WTC11 (cell line): ENCODE data around the gene PDZRN3. TPM values are rescaled to one million over a fixed set of nuclear protein-coding genes. Genes with fewer than 3 reads are reported as not detected.

Experiments
- ATAC-seq: fragments of 200-7000 bp; cut with Tn5 transposase; 2 replicates; pipeline ENCODE4 v1.10.0; 2021; ENCODE audit warnings: mild to moderate bottlenecking, moderate library complexity
- CTCF ChIA-PET: fragments of 300-600 bp; sonication (Branson Sonifier 250); formaldehyde crosslinking; loops from one replicate; lab custom pipeline; 2021; ENCODE audit warnings: antibody characterized with exemption; lab: Charles Lee
- POLR2A ChIA-PET: fragments of 350-600 bp; sonication (Branson Sonifier 250); formaldehyde crosslinking; loops from one replicate; lab custom pipeline; 2021; ENCODE audit warnings: antibody characterized with exemption; lab: Charles Lee
- DNase-seq: peaks from one replicate; pipeline ENCODE4 v3.0.0; 2021; ENCODE audit warnings: low spot score
- H3K27ac Mint-ChIP-seq: 2 replicates; pipeline ENCODE4 v1.8.0; 2021; ENCODE audit warnings: mixed read lengths
- H3K27me3 Mint-ChIP-seq: 2 replicates; pipeline ENCODE4 v1.8.0; 2021; ENCODE audit warnings: low read depth, mild to moderate bottlenecking, moderate library complexity, mixed read lengths
- H3K36me3 Mint-ChIP-seq: 2 replicates; pipeline ENCODE4 v1.8.0; 2021; ENCODE audit warnings: mixed read lengths
- H3K4me1 Mint-ChIP-seq: 2 replicates; pipeline ENCODE4 v1.8.0; 2022; ENCODE audit warnings: mixed read lengths
- H3K4me3 Mint-ChIP-seq: 2 replicates; pipeline ENCODE4 v1.8.0; 2021; ENCODE audit warnings: mild to moderate bottlenecking, moderate library complexity, mixed read lengths
- H3K9me3 Mint-ChIP-seq: 2 replicates; pipeline ENCODE4 v1.8.0; 2021; ENCODE audit warnings: mixed read lengths
- ATF6 ChIP-seq: sonication (generic); formaldehyde crosslinking; IDR thresholded peaks from 2 replicates; pipeline ENCODE4 v1.8.1; 2023; ENCODE audit warnings: mild to moderate bottlenecking, missing genetic modification reagents
- E2F4 ChIP-seq: sonication (generic); formaldehyde crosslinking; IDR thresholded peaks from 2 replicates; pipeline ENCODE4 v1.8.1; 2022; ENCODE audit warnings: low read depth, mild to moderate bottlenecking, moderate library complexity, missing genetic modification reagents, borderline replicate concordance
- ERG ChIP-seq: fragments of 250-450 bp; sonication (Bioruptor Pico); IDR thresholded peaks from 2 replicates; pipeline ENCODE4 v1.8.0; 2021; ENCODE audit warnings: mild to moderate bottlenecking
- ETV6 ChIP-seq: sonication (generic); formaldehyde crosslinking; IDR thresholded peaks from 2 replicates; pipeline ENCODE4 v1.8.1; 2022; ENCODE audit warnings: mild to moderate bottlenecking, missing genetic modification reagents
- FOXP1 ChIP-seq: sonication (generic); formaldehyde crosslinking; IDR thresholded peaks from 2 replicates; pipeline ENCODE4 v1.8.0; 2022; ENCODE audit warnings: missing genetic modification reagents, mild to moderate bottlenecking, moderate library complexity, borderline replicate concordance
- IRF1 ChIP-seq: sonication (generic); formaldehyde crosslinking; IDR thresholded peaks from 2 replicates; pipeline ENCODE4 v1.8.0; 2023; ENCODE audit warnings: missing genetic modification reagents
- NR2C2 ChIP-seq: sonication (generic); formaldehyde crosslinking; IDR thresholded peaks from 2 replicates; pipeline ENCODE4 v1.8.0; 2022; ENCODE audit warnings: mild to moderate bottlenecking, missing genetic modification reagents
- PRDM15 ChIP-seq: sonication (generic); formaldehyde crosslinking; IDR thresholded peaks from 2 replicates; pipeline ENCODE4 v1.8.0; 2022; ENCODE audit warnings: missing genetic modification reagents
- RELA ChIP-seq: sonication (generic); formaldehyde crosslinking; IDR thresholded peaks from 2 replicates; pipeline ENCODE4 v1.8.1; 2022; ENCODE audit warnings: missing genetic modification reagents, mild to moderate bottlenecking, borderline replicate concordance
- SOX15 ChIP-seq: fragments of 250-450 bp; sonication (Bioruptor Pico); IDR thresholded peaks from 2 replicates; pipeline ENCODE4 v1.9.0; 2021; ENCODE audit warnings: mild to moderate bottlenecking
- TP53 ChIP-seq: sonication (generic); formaldehyde crosslinking; IDR thresholded peaks from 2 replicates; pipeline ENCODE4 v1.8.1; 2023; ENCODE audit warnings: mild to moderate bottlenecking, missing genetic modification reagents
- ZNF121 ChIP-seq: sonication (generic); formaldehyde crosslinking; IDR thresholded peaks from 2 replicates; pipeline ENCODE4 v1.8.0; 2023; ENCODE audit warnings: missing genetic modification reagents
- ZNF138 ChIP-seq: sonication (generic); formaldehyde crosslinking; conservative IDR thresholded peaks from 2 replicates; pipeline ENCODE4 v1.8.1; 2022; ENCODE audit warnings: mild to moderate bottlenecking, moderate library complexity, missing genetic modification reagents
- ZNF263 ChIP-seq: sonication (generic); formaldehyde crosslinking; IDR thresholded peaks from 2 replicates; pipeline ENCODE4 v1.8.1; 2022; ENCODE audit warnings: low read depth, mild to moderate bottlenecking, moderate library complexity, missing genetic modification reagents
- ZNF671 ChIP-seq: fragments of 250-450 bp; sonication (Bioruptor Pico); IDR thresholded peaks from 2 replicates; pipeline ENCODE4 v1.8.0; 2021; ENCODE audit warnings: mild to moderate bottlenecking
- total RNA-seq: library from RNA; stranded (reverse); gene quantifications from 3 replicates; pipeline ENCODE4 v1.2.3, GENCODE V29; 2021
- TF ChIP-seq, protein P1 (sequence below): sonication (generic); formaldehyde crosslinking; IDR thresholded peaks from 2 replicates; pipeline ENCODE4 v1.8.1; 2023; ENCODE audit warnings: mild to moderate bottlenecking, missing genetic modification reagents, moderate library complexity
- TF ChIP-seq, protein P2 (sequence below): sonication (generic); formaldehyde crosslinking; IDR thresholded peaks from 2 replicates; pipeline ENCODE4 v1.8.1; 2023; ENCODE audit warnings: mild to moderate bottlenecking, missing genetic modification reagents
- TF ChIP-seq, protein P3 (sequence below): fragments of 250-450 bp; sonication (Bioruptor Pico); IDR thresholded peaks from 2 replicates; pipeline ENCODE4 v1.9.0; 2021; ENCODE audit warnings: mild to moderate bottlenecking, borderline replicate concordance

PDZRN3 gene
- total RNA-seq, 1 experiment from 2014 or later = 9.5 TPM

DNA sequence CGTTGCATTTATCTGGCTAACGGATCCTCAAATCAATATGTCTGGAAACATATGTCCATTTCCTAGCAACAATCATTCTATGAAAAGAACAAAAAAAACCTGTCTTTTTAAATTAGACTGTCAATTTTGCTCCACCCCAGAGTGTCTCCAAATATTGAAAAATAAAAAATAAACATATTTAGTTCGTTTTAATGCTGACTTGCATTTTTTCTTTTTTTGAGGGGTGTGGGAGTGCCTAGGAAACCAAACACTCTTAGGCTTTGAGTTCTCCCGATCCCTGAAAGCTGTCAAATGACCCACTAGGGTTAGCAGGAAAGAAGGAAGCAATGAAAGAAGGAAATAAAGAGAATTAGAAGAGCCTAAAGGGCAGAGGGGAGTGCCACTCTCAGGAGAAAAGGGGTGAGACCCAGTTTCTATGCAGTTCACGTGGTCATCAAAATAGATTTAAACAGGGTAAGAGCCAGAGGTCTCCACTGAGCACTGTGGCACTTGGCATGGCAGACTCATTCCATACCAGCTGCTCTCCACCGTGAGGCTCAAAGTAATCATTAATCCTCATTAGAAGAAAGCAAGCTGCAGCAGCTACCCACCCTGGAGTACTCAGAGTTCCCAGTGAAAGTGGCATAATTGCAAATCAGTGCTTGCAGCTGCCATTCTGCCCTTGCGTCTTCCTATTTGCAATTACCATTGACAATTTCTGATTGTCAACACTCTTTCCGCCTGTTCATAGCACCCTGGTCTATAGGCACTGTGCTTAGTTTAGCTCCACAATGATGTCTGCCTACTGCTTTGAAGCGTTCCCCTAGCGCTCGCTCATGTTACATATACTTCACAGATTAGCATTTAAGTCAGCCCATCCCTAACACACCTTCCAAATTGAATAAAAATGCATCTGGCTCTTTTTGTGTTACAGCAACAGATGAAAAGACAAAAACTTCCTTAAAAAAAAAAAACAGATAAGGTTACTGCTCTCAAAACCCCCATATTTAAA lies 32.3 kb downstream of the PDZRN3 start (continued):
- TF ChIP-seq, protein P1, sequence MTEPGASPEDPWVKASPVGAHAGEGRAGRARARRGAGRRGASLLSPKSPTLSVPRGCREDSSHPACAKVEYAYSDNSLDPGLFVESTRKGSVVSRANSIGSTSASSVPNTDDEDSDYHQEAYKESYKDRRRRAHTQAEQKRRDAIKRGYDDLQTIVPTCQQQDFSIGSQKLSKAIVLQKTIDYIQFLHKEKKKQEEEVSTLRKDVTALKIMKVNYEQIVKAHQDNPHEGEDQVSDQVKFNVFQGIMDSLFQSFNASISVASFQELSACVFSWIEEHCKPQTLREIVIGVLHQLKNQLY = no peak
- TF ChIP-seq ZNF671 (no peak), SOX15 (CRISPR knock-in tag) (no peak), ZNF121 (no peak)

DNA sequence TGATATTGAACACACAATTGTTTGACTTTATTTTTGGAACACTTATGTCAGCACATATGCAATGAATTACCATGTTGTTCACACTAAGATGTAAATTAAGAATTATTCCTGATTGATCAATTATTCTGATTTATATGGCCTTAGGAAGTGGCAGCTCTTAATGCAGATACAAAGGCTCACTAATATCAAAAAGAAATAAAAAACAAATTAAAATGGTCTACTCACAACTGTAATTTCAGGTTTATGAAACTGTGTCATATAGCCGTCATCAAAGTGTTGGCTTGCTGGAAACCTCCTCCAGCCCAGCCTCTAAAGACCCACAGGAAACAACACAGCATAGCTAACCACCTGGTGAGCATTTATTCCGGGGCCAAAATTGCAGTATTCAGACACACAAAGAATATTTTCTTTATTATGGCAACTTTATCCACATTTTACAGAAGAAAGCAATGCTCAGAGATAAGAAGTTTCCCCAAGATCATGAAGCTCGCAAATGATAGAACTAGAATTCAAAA lies 33.4 kb downstream of the PDZRN3 start:
- Mint-ChIP-seq H3K4me3 (no peak overlapping the region), H3K9me3 (peaks cover 10% of the 10 kb centered on the region; the same call in 1 of the 2 replicates), H3K4me1 (peaks cover 13% of the 10 kb centered on the region), H3K27me3 (peaks cover 42% of the 10 kb centered on the region), H3K27ac (no peak overlapping the region), H3K36me3 (peaks cover 3% of the 10 kb centered on the region; the same call in 1 of the 2 replicates)
- ATAC-seq (no peak), DNase-seq (no peak)
- ChIA-PET POLR2A (no interaction called here), CTCF (no interaction called here)
- TF ChIP-seq IRF1 (CRISPR knock-in tag) (no peak), E2F4 (no peak), SOX15 (CRISPR knock-in tag) (no peak), ZNF138 (CRISPR knock-in tag) (no peak), ETV6 (no peak), NR2C2 (CRISPR knock-in tag) (no peak), FOXP1 (no peak), ZNF263 (CRISPR knock-in tag) (no peak), ATF6 (CRISPR knock-in tag) (no peak), RELA (no peak), ERG (CRISPR knock-in tag) (no peak), TP53 (CRISPR knock-in tag) (no peak), PRDM15 (no peak)
- TF ChIP-seq, protein P2, sequence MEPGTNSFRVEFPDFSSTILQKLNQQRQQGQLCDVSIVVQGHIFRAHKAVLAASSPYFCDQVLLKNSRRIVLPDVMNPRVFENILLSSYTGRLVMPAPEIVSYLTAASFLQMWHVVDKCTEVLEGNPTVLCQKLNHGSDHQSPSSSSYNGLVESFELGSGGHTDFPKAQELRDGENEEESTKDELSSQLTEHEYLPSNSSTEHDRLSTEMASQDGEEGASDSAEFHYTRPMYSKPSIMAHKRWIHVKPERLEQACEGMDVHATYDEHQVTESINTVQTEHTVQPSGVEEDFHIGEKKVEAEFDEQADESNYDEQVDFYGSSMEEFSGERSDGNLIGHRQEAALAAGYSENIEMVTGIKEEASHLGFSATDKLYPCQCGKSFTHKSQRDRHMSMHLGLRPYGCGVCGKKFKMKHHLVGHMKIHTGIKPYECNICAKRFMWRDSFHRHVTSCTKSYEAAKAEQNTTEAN (CRISPR knock-in tag) = no peak
- TF ChIP-seq, protein P3, sequence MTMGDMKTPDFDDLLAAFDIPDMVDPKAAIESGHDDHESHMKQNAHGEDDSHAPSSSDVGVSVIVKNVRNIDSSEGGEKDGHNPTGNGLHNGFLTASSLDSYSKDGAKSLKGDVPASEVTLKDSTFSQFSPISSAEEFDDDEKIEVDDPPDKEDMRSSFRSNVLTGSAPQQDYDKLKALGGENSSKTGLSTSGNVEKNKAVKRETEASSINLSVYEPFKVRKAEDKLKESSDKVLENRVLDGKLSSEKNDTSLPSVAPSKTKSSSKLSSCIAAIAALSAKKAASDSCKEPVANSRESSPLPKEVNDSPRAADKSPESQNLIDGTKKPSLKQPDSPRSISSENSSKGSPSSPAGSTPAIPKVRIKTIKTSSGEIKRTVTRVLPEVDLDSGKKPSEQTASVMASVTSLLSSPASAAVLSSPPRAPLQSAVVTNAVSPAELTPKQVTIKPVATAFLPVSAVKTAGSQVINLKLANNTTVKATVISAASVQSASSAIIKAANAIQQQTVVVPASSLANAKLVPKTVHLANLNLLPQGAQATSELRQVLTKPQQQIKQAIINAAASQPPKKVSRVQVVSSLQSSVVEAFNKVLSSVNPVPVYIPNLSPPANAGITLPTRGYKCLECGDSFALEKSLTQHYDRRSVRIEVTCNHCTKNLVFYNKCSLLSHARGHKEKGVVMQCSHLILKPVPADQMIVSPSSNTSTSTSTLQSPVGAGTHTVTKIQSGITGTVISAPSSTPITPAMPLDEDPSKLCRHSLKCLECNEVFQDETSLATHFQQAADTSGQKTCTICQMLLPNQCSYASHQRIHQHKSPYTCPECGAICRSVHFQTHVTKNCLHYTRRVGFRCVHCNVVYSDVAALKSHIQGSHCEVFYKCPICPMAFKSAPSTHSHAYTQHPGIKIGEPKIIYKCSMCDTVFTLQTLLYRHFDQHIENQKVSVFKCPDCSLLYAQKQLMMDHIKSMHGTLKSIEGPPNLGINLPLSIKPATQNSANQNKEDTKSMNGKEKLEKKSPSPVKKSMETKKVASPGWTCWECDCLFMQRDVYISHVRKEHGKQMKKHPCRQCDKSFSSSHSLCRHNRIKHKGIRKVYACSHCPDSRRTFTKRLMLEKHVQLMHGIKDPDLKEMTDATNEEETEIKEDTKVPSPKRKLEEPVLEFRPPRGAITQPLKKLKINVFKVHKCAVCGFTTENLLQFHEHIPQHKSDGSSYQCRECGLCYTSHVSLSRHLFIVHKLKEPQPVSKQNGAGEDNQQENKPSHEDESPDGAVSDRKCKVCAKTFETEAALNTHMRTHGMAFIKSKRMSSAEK = no peak
